Mucosa of descending colon (tissue), 3 donors: ENCODE data around the gene COP1. TPM values are rescaled to one million over a fixed set of nuclear protein-coding genes. Genes with fewer than 3 reads are reported as not detected.

Source experiments
- ATAC-seq: fragments of 200-7000 bp; cut with Tn5 transposase; one replicate; pipeline ENCODE4 v1.9.1; 2020; ENCODE audit warnings: mild to moderate bottlenecking, moderate library complexity
- DNase-seq, 3 donors: peaks; one replicate each; pipeline ENCODE4 v3.0.0-alpha.2; 2020
- H3K36me3 ChIP-seq: fragments of 200-600 bp; one replicate; pipeline ENCODE4 v1.8.0; 2021; ENCODE audit warnings: low read depth, mild to moderate bottlenecking
- H3K4me1 ChIP-seq: fragments of 200-600 bp; one replicate; pipeline ENCODE4 v1.8.0; 2021; ENCODE audit warnings: low read depth, mild to moderate bottlenecking
- H3K4me3 ChIP-seq: fragments of 200-600 bp; one replicate; pipeline ENCODE4 v1.8.0; 2021; ENCODE audit warnings: mild to moderate bottlenecking
- H3K9me3 ChIP-seq: fragments of 200-600 bp; one replicate; pipeline ENCODE4 v1.8.0; 2021; ENCODE audit warnings: mild to moderate bottlenecking
- CTCF ChIP-seq: fragments of 200-600 bp; IDR thresholded peaks from one replicate; pipeline ENCODE4 v1.8.0; 2022; ENCODE audit warnings: antibody characterized with exemption, mild to moderate bottlenecking
- intact Hi-C, 2 donors: fragments of 100-400 bp; cut with DNase I in 1 of 2; cut with micrococcal nuclease in 1 of 2; formaldehyde crosslinking; loops; one replicate each; pipeline versions ENCODE4 v1.11.0 to v1.11.1; 2022; cut with DNase I, micrococcal nuclease
- total RNA-seq, 3 donors: library from RNA; stranded (reverse); fragmentation: NEBNext Ultra II Directional in 2 of 3; extraction: Animal tissue kit (Norgen Biotek cat#: 25700) in 2 of 3; gene quantifications; one replicate each; pipeline versions ENCODE4 v1.2.1 to v1.2.4, GENCODE V29; 2021 to 2023
- donor health status: DM: no; HTN: no; CAD: no; lungs with moderate emphysema.
- donor health status: DM: no; HTN: no; CAD: no.
- donor health status: DM: no; HTN: yes; CAD: no.

The COP1 gene
- total RNA-seq, 3 donors from 2014 or later, result 51.5 to 51.9 (median 51.9) TPM

- Histone ChIP-seq H3K9me3 (no peaks in the 10 kb centered on the region), H3K4me3 (no peak overlapping the region), H3K36me3 (no peaks in the 10 kb centered on the region), H3K4me1 (no peaks in the 10 kb centered on the region)
- TF ChIP-seq CTCF, result no peak
- no peak for ATAC-seq
- no peak for DNase-seq
- intact Hi-C loops, result no loop called here
Observed at GRCh38 chr1:176068901-176069300, 138.2 kb downstream of the COP1 start.

DNA sequence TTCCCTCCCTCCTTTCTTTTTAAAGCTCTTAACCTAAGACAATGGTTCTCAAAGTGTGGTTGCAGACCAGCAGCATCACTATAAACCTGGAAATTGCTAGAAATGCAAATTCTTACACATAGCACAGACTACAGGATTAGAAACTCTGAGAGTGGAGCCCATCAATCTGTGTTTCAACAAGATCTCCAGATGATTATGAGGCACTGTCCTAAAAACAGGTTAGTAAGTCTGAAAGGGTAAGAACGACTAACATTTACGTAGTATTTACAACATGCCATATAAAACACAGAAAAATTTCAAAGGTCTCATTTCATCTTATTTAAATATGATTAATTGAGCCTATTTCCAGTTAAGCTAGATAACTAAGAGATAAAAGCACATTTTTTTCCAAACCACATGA lies 138.8 kb downstream of the COP1 start:
- intact Hi-C loops, result no loop called here
- DNase-seq, result no peak
- Histone ChIP-seq H3K4me1 (no peaks in the 10 kb centered on the region), H3K9me3 (no peaks in the 10 kb centered on the region), H3K4me3 (no peak overlapping the region), H3K36me3 (no peaks in the 10 kb centered on the region)
- TF ChIP-seq CTCF, result no peak
- ATAC-seq, result no peak

GRCh38 chr1:176066709-176067108 lies 140.4 kb downstream of the COP1 start:
- no peak overlapping the region for H3K4me3 ChIP-seq
- H3K9me3 ChIP-seq, result no peaks in the 10 kb centered on the region
- intact Hi-C loops, result no loop called here
- no peak for ATAC-seq
- no peaks in the 10 kb centered on the region for H3K4me1 ChIP-seq
- no peaks in the 10 kb centered on the region for H3K36me3 ChIP-seq
- TF ChIP-seq CTCF, result no peak
- no peak for DNase-seq

- no peak for DNase-seq
- intact Hi-C loops, result no loop called here
Observed at GRCh38 chr1:176058686-176059085, 148.4 kb downstream of the COP1 start.

GRCh38 chr1:176056312-176056711 lies 150.8 kb downstream of the COP1 start:
- no peaks in the 10 kb centered on the region for H3K36me3 ChIP-seq
- no peak overlapping the region for H3K4me3 ChIP-seq
- TF ChIP-seq CTCF, result no peak
- H3K9me3 ChIP-seq, result no peaks in the 10 kb centered on the region
- intact Hi-C loops, result no loop called here
- ATAC-seq (no peak), DNase-seq (peak in 1 of 3 donors; percentile 19)
- no peaks in the 10 kb centered on the region for H3K4me1 ChIP-seq

More at GRCh38 chr1:176058686-176059085, 148.4 kb downstream of the COP1 start:
- H3K9me3 ChIP-seq, result no peaks in the 10 kb centered on the region
- no peak for ATAC-seq
- no peak for TF ChIP-seq CTCF
- H3K4me3 ChIP-seq, result no peak overlapping the region
- H3K4me1 ChIP-seq, result no peaks in the 10 kb centered on the region
- H3K36me3 ChIP-seq, result no peaks in the 10 kb centered on the region

DNA sequence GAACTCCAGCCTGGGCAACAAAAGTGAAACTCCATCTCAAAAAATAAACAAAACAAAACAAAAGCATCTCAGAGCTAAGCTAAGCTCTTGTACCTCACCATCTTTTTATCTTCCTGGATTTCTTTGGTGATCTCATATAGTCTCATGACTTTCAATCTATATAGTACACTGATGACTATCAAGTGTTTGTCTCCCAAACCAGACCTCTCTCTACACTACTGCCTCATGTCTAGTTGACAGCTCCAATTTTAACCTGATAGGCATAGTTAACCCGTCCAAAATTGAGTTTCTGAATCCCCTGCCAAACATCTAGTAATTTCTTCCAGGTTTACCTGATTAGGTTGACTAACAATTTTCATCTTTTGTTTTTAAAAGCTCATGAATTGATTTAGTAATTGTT lies 151.7 kb downstream of the COP1 start:
- no peak for DNase-seq
- no peak overlapping the region for H3K4me3 ChIP-seq
- intact Hi-C loops, result no loop called here
- no peak for TF ChIP-seq CTCF
- no peaks in the 10 kb centered on the region for H3K4me1 ChIP-seq
- H3K9me3 ChIP-seq, result no peaks in the 10 kb centered on the region
- ATAC-seq, result no peak
- no peaks in the 10 kb centered on the region for H3K36me3 ChIP-seq
